HG03097 (cell line): ENCODE results near the gene MAPK4.
"Not testable (repeated sequence)": the region's sequence is repeated elsewhere in the genome, so short reads cannot be mapped to it uniquely, and the experiment has no call there.

ENCODE experiments used
- ATAC-seq: cut with Tn5 transposase; IDR thresholded peaks from one replicate; pipeline ENCODE4 v1.9.1; 2021; ENCODE audit not compliant: unreplicated experiment, low FRiP score

MAPK4 gene

GRCh38 chr18:50675043-50675442, 115.2 kb downstream of the MAPK4 start:
- ATAC-seq, result no peak

GRCh38 chr18:50678651-50679050, 118.8 kb downstream of the MAPK4 start:
- ATAC-seq, result no peak

- ATAC-seq, result no peak
Observed at GRCh38 chr18:50679056-50679455, 119.2 kb downstream of the MAPK4 start.

GRCh38 chr18:50679656-50680055, 119.8 kb downstream of the MAPK4 start:
- no peak for ATAC-seq

- ATAC-seq, result no peak
Observed at GRCh38 chr18:50680966-50681365, 121.1 kb downstream of the MAPK4 start.

- ATAC-seq, result no peak
Observed at GRCh38 chr18:50682852-50683251, 123.0 kb downstream of the MAPK4 start.

- no peak for ATAC-seq
Observed at GRCh38 chr18:50686409-50686808, 126.5 kb downstream of the MAPK4 start.

- ATAC-seq, result no peak
Observed at GRCh38 chr18:50687491-50687890, 127.6 kb downstream of the MAPK4 start.

GRCh38 chr18:50689578-50689977, 129.7 kb downstream of the MAPK4 start:
- no peak for ATAC-seq

- no peak for ATAC-seq
Observed at GRCh38 chr18:50694147-50694546, 134.3 kb downstream of the MAPK4 start.

- ATAC-seq, result no peak
Observed at GRCh38 chr18:50695431-50696176, 135.7 kb downstream of the MAPK4 start.

GRCh38 chr18:50696436-50696835, 136.5 kb downstream of the MAPK4 start:
- no peak for ATAC-seq

GRCh38 chr18:50696929-50697328, 137.0 kb downstream of the MAPK4 start:
- ATAC-seq, result no peak

- no peak for ATAC-seq
Observed at GRCh38 chr18:50697509-50697908, 137.6 kb downstream of the MAPK4 start.

GRCh38 chr18:50700245-50701165, 140.6 kb downstream of the MAPK4 start:
- no peak for ATAC-seq

- ATAC-seq, result no peak
Observed at GRCh38 chr18:50704357-50704940, 144.6 kb downstream of the MAPK4 start.

- no peak for ATAC-seq
Observed at GRCh38 chr18:50706199-50706598, 146.3 kb downstream of the MAPK4 start.

- no peak for ATAC-seq
Observed at GRCh38 chr18:50706651-50707050, 146.8 kb downstream of the MAPK4 start.

- ATAC-seq, result not testable (repeated sequence)
Observed at GRCh38 chr18:50707297-50707696, 147.4 kb downstream of the MAPK4 start.

- no peak for ATAC-seq
Observed at GRCh38 chr18:50707855-50708469, 148.1 kb downstream of the MAPK4 start.

GRCh38 chr18:50709193-50709592, 149.3 kb downstream of the MAPK4 start:
- no peak for ATAC-seq
